Brain pericyte (primary cell): ENCODE results near the gene VTI1A.

Source experiments
- DNase-seq: peaks from one replicate; pipeline ENCODE4 v3.0.0-alpha.2; 2012; ENCODE audit warnings: low read depth, low spot score

The VTI1A gene

DNA sequence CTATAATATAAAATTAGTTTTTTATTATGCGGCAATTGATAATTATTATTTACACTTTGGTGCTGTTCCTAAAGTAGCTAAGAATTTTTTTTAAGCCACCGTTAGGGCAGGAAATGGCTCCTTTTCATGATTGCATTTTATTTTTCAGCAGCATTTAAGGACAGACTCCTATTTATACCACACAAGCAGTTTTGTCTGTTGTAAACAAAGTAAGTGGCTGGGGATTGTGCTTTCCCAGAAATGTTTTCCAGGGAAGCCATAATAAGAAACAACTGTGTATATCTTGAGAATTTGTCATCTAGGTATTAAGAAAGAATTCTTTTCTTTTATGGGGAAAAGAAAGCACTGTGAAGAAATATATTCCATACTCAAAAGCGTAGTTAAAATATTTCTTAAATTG is 232.0 kb downstream of the VTI1A start:
- no peak for DNase-seq

DNA sequence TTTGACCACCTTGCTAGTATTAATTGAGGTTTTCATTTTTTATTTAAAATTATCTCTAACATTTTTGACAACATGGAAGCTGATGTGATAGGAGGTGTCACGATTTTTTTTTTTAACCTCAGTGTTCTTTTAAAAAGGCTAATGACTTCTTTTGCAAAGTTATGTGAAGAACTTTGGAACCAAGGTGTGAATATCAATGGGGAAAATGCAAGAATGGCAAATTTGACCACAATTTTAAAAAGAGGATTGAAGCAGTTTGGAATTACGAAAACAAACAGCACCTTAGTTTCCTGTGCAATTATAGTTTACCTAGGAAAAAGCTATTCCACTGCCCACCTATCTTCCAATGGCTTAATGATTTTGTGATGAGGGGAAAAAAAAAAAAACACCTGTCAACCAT is 232.4 kb downstream of the VTI1A start:
- no peak for DNase-seq

DNA sequence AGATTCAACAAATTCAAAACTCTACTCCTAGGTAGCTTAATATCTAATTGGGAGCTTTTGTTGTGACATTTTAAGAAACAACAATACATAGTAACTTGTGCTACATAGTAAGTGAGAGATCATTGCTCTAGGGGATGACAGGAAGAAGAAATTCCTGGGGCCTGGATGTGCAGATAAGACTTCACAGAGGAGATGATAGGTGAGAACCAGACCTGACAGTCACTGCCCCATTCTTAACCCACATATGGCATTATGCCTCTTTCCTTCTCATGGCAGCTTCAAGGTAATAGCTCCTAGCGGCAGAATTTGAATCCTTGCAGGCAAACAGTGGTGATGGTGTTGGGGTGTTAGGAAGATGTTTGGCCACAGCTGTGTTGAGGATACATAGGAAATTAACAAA is 233.6 kb downstream of the VTI1A start:
- DNase-seq = no peak

DNA sequence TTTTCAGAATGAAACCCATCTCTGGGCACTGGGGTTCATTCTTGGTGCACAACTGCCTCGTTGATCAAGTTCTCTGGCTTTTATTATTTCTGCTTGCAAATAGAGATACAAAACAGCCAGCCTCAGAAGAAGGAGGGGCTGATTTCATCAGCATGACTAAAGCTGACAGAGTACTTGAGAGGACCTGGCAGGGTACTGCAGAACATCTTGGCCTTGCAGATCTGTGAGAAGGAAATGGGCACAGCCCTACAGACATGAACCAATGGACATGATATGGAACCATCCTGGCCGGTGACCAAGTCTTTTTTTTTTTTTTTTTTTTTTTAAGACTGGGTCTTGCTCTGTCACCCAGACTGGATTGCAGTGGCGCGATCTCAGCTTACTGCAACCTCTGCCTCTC is 240.6 kb downstream of the VTI1A start:
- DNase-seq = no peak

DNA sequence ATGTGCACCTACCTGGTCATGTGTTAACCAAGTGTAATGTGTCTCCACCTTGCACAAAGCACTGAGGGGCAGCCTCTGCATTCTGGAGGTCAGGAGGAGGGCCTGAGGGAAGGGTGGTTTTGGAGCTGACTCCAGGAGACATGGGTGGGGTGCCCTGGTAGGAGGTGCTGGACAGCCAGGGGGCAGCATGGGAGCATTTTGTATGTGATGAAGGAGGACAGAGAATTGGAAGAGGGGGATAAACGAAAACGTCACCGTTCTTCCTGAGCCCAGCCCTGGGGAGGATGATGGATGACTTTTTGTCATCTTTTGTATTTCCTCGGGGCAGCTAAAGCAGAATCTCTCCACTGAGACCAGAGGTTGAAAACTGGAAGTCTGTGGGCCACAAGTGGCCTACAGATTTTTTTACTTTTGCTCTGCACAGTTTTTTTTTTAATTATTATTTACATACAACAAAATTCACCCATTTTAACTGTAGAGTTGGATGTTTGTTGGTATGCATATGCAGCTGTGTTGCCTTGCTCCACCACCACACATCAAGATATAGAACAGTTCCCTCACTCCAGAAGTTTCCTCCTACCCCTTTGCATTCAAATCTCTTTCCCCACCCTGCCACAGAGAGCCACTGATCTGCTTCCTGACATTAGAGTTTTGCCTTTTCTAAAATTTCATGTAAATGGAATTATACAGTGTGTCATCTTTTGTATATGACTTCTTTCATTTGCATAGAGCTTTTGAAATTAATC is 242.5 kb downstream of the VTI1A start:
- DNase-seq = no peak

DNA sequence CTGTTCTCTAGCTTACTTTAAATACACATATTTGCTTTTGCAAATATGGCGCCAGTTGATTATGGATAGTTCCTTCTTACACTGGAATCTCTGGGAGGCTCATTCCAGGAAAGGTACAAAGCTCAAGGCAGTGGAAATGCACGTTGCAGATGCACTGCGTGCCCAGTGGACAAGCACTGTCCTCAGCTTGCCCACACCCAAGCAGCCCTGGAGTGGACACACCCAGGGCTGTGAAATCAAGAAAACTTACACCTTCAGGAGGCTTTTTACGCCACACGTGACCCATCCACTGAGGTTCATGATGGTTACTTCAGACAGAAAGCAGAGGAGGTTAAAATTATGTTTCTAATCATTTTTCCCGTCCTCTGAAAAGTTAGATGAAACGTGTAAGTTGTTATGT is 248.5 kb downstream of the VTI1A start:
- no peak for DNase-seq

DNA sequence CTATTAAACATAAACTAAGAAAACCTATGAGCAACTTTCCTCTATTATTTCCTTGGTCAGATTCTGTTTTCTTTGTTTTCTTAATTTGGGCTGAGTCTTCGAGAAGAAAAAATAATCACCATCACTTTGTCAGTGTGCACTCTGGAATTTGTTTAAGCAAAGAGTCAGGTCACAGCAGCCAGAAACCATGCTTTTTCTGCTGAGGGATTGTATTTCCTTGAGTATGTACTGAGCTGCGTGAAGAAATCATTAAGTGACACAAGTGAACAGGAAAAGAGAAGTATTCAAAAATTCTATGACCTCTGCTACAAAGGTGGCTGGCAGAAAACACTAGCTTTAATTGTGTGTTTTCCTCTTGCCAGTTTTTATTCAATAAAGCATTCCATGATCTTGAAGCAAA is 249.6 kb downstream of the VTI1A start:
- DNase-seq = no peak

DNA sequence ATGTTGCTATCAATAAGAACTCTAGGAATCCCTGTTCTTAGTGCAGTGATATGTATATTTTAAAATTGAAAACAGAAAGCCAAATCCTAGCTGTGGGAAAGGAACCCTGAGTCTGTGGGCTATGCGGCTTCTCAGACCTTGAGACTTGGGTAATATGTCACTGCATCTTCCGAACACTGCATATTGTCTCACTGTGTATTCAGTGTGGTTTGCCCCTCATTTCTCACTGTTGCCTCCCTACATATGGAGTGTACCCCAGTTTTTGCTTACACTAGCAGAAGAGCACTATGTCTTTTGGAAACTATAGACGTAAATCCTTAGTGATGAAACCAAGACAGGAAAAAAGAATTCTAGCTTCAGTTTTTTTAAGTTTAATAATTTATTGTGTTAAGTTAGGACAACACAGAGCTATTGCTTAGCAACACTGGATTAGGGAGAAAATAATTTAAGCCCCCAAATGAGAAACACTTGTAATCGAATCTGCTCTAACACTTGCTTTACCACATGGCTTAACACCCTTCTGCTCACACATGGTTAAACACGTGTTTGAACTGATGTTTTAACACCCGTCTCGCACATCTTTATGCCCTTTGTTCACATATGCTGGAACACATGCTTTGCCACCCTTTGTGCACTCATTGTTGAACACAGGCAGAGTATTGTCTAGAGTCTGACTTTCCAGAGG is 251.3 kb downstream of the VTI1A start:
- no peak for DNase-seq

DNA sequence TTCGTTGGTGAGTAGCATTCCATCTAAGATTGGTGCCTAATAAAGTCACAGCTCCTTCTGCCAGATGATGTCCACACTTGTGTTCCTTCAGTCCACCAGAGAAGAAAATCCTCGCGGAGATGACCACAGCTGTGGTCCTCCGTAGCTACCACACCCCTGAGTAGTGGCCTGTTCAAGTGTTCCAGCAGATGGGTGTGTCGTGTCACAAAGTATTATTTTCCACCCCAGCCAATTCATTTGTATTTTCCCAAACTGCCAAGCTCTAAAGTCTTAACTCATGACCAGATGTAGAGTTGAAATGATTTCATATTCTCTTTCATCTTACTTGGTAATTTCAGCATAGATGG is 251.8 kb downstream of the VTI1A start:
- no peak for DNase-seq

DNA sequence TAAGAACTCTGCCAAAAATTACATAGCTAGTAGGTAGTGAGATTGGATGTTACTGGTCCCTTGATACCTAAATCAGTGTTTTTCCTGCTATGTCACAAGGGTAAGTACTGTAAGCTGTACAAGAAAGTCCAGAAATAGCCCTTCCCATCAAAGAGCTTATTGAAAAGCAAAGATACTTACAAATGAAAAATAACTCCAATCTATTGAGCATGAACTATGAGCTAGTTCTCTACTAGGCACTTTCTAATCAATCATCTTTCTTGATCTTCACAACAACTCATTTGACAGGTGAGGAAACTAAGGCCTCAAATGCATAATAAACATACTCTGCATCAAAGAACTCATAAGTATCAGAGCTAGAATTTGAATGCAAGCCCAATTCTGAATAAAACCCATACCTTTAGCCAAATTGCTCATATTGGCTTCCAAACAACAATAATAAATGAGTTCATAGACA is 253.2 kb downstream of the VTI1A start:
- DNase-seq = no peak

DNA sequence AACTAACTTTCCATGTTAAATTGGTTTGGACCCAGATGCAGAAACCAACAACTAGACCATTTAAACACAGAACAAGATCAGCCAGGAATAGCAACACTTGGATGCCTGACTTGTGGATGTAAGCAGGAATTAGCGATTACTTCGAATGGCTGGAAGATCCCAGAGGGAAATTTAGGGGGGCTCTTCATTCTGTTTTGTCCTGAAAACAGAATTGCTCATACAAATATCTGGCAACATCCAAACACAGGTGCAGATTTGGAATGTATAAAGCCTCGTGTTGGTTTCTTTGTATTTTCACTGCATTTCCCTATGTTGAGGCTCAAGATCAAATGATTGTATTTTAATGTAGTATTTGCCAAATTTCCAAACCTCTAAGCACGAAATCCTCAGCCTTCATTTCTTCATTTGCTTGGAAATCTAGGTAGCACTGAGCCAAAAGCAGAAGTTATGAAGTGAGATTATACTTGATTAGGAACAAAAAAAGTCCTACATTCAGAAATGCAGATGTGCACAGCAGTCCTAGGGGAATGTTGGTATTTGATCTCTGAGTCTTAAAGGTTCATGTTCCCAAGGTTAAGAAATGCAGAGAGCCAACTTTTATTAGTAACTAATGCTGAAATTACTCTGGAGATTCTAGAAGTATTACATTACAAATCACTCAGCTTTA is 254.3 kb downstream of the VTI1A start:
- DNase-seq = no peak

DNA sequence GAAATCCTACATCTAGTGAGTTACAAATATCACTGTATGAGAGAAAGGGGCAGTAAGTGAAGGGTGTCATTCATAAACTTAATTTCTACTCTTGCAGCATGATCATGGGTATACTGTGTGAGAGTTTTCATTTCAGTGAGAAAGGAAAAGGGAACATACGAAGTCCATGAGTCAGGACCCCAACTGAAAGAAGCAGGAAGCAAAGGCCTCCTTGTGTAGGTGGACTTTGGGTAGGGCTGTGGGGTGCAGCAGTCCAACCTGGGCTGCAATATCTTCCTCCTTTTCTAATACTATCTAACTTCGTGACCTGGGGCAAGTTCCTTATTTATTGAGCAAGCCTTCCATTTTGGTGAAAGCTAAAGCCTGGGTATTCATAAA is 254.9 kb downstream of the VTI1A start:
- DNase-seq = no peak

DNA sequence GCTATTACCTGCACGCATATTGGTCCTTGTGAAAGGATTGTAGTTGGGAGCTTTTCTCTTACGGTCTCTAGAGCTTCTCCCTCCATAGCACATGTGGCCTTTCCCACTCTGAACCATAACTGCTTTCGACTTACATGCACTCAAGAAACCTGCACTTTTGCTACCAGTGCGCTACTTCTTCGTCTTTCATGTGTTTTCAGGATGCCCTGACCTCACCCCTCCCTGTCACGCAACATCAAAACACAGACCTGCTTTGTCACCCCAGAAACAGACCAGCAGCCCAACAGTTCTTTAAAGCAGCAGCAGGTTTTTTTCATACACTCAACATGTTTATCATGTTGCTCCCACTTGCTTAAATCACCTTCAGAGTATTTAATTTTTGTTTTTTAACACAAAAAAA is 259.6 kb downstream of the VTI1A start:
- no peak for DNase-seq

DNA sequence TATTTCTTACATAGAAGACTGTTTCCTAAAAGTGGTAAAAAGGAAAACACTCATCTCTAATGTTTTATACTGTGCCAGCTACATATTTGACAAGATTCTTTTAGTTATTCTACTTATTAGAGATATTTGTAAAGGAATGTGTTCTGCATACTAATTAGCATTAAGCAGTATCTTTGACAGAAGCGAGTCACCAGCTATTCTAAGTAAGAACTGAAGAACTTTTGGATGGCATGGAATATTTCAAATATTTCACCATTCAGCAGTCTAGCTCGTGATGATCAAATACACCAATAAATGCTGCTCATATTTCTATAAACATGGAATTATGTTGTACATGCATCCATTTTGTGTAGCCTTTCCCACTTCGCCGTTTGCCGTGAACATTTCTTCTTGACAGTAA is 261.4 kb downstream of the VTI1A start:
- no peak for DNase-seq

DNA sequence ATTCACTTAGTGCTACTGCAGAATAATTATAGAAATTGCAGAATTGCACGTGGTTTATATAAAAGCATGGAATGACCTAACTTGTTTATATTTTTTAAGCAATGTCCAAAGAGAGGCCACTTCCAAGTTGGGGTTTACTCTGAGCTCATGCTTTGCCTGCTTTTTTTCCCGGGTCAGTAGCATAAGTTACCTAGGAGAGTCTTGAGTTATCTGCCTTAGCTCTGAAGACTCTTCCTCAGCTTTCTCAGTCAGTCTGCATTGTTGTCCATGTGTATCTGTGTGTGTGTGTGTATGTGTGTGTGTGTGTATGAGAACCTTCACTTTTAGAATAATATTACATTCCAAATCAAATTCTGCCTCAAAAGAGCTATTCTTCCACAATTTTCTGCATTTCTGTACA is 263.5 kb downstream of the VTI1A start:
- no peak for DNase-seq

DNA sequence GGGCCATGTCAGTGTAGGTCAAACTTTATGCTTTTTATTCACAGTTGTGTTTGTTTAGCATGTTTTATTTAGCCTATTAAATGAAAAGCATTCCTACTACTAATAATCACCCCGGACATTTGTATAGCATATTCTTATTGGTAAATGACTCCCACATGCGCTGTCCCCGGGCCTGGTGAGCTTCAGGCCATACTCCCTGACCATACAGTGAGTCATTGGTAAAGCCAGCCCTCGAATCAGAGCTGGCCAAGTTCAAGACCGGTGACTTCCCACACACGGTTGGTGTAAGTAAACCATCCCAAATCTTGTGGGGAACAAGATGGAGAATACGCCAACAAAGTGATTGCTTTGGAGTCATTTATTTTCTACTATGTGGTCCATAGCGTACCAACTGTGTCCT is 264.4 kb downstream of the VTI1A start:
- no peak for DNase-seq

DNA sequence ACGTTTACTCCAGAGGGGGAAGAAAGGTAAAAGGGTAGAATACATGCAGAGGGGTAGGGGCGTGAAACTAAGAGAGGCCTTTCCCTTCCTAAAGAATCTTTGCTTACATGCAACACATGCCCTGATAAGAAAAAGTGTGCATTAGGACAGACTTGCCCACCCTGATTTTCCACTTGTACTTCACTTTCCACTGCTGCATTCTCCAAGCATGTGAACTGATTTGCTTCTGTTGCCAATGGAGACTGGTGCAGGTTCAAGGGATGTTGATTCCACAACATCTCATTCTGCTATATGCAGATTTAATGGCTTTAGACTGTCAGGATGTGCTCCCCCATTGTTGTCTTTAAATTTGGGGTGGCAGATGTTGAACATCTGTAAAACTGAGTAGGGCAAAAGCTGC is 265.5 kb downstream of the VTI1A start:
- no peak for DNase-seq

DNA sequence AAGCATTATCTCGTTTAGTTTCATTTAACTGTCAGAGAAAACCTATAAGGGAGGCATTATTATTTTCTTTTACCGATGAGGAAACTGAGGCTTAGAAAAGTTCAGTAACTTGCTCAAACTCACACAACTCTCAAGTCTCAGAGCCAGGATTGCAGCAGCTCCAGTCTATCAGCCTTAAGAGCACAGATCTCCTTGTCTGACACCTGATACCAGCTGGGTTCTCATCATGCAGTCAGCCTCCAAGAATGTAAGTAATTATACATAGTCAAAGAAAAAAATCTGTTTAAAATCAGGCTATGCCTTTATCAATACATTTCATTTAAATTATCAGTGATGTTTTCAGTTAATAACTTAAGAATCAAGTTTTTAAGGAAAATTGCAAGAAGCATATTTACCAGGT is 266.4 kb downstream of the VTI1A start:
- no peak for DNase-seq

DNA sequence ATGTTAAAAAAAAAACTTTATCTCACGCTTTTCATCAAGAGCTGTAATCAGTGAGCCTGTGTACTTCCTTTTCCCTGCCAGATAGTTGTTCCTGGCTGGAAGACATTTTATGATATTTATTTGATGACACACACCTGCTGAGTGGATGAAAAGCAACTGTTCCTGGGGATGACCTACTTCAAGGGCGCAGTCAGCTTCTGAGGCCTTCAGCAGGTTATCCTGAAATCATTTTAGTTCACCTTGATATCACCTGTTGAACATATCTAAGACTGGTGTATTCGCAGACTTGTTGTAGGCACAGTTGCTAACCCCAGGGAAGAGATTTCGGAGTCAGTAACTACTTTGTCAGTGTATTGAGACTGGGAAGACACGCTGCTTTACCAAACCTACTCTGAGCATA is 268.6 kb downstream of the VTI1A start:
- DNase-seq = no peak

DNA sequence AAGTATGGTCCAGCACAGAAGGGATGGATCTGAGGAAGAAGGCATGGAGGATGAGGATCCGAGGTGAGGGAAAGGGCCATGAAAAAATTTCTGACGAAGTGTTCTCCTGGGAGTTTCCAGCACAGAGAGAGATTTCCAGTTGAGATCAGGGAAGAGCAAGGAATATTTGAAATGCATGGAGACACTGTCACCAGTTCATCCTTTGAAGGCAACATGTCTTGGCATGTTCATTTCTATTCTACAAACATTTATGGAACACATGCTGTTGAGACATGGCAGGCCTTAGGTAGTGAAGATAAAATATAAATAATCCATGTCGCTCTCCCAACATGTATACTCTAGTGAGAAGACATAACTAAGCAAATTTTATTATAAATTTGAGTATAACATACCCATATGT is 269.1 kb downstream of the VTI1A start:
- no peak for DNase-seq

DNA sequence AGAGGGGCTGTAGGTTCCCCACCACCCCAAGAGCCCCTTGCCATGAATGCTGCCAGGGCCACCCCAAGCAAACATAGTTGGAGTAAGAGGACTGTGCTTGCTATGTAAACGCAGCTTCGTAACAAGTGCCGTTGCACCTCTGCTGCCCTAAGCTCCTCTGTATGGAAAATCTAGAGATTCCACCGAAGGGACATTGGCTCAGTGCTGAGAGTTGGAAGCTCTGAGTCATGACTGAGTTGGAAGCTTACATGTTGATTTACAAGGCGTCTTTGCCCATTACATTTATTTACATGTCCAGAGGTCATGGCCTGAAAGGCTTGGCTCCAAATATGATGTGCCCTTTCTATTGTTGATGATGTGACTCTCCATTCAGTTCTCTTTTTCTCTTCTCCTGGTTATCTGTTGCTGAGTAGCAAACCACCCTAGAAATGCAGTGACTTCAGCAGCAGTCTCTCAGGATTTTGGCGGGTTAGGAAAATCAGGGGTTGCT is 270.0 kb downstream of the VTI1A start:
- DNase-seq = no peak

DNA sequence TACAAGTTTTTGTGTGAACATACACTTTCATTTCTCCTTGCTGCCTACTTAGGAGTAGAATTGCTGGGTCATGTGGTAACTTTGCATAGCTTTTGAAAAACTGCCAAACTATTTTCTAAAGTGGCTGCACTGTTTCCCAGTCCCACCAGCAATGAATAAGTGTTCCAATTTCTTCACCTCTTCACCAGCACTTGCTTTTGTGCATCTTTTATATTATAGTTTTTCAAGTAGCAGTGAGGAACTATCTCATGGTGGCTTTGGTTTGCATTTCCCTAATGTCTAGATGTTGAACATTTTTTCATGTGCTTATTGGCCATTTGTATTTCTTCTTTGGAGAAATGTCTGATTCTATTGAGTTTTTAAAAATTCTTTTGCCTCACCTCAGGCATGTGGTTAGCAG is 273.2 kb downstream of the VTI1A start:
- DNase-seq = no peak

DNA sequence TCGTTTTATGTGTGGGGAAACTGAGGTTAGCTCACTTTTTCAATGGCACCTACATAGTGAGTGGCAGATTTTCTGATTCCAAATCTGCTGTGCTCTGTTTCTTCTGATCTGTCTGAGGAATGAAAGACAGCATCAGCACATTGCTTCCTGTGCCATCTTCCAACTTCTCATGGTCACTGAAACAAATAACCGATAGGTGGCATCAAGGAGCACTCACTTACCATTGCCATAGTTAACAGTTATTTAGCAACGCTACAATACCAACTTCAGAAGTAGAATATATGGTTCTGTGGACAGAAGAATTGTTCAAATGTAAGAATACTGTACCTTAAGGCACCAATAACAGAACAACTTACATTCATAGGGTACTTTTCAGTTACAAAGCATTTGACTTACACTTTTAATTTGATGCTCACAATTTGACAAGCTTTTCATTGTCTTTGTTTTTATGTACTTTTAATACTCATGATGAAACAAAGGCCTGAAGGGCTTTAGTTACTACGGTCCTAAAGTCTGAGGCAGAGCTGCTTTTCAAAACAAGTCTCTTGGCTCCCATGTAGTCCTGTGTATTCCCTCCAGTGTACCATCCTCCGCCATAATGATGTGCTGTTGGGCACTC is 274.2 kb downstream of the VTI1A start:
- DNase-seq = no peak
